Breast epithelium (tissue), 3 donors: ENCODE results near the gene PDSS2.

Experiments used
- POLR2A ChIP-seq: fragments of 450-650 bp; IDR thresholded peaks from one replicate; pipeline ENCODE4 v1.6.1; 2016; ENCODE audit warnings: antibody characterized with exemption, mild to moderate bottlenecking, moderate library complexity
- POLR2AphosphoS5 ChIP-seq, 3 donors: sonication (generic); formaldehyde crosslinking; IDR thresholded peaks; one replicate each; pipeline ENCODE4 v1.6.1; 2017; ENCODE audit warnings: antibody characterized with exemption in 3 of 3
- TF ChIP-seq, protein P1 (sequence below), 3 donors: fragments of 450-650 bp; IDR thresholded peaks; one replicate each; pipeline ENCODE4 v1.5.1; 2016 to 2017; ENCODE audit warnings: antibody characterized with exemption in 3 of 3, mild to moderate bottlenecking in 3 of 3, moderate library complexity in 3 of 3

DNA sequence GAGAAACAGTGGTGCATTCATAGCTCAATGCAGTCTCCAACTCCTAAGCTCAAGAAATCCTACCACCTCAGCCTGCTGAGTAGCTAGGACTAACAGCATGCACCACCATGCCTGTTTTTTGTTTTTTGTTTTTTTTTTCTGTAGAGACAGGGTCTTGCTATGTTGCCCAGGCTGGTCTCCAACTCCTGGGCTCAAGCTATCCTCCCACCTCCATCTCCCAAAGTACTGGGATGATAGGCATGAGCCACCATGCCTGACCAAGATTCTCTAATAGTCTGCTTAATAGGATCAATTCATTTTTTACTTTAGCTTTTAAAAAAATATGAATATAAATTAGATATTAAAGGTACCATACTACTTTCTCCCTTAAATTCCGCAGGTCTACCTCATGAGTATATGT is 191.7 kb downstream of the PDSS2 start:
- TF ChIP-seq POLR2A (no peak), POLR2AphosphoS5 (IDR thresholded peaks at IDR 0.05) (no peak)
- TF ChIP-seq, protein P1, sequence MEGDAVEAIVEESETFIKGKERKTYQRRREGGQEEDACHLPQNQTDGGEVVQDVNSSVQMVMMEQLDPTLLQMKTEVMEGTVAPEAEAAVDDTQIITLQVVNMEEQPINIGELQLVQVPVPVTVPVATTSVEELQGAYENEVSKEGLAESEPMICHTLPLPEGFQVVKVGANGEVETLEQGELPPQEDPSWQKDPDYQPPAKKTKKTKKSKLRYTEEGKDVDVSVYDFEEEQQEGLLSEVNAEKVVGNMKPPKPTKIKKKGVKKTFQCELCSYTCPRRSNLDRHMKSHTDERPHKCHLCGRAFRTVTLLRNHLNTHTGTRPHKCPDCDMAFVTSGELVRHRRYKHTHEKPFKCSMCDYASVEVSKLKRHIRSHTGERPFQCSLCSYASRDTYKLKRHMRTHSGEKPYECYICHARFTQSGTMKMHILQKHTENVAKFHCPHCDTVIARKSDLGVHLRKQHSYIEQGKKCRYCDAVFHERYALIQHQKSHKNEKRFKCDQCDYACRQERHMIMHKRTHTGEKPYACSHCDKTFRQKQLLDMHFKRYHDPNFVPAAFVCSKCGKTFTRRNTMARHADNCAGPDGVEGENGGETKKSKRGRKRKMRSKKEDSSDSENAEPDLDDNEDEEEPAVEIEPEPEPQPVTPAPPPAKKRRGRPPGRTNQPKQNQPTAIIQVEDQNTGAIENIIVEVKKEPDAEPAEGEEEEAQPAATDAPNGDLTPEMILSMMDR (IDR thresholded peaks at IDR 0.05): no peak
